ENCODE data around the gene MUCL1. TPM values are rescaled to one million over a fixed set of nuclear protein-coding genes. Genes with fewer than 3 reads are reported as not detected.

Gene MUCL1
- total RNA-seq, 1 experiment from 2014 or later, result not detected

DNA sequence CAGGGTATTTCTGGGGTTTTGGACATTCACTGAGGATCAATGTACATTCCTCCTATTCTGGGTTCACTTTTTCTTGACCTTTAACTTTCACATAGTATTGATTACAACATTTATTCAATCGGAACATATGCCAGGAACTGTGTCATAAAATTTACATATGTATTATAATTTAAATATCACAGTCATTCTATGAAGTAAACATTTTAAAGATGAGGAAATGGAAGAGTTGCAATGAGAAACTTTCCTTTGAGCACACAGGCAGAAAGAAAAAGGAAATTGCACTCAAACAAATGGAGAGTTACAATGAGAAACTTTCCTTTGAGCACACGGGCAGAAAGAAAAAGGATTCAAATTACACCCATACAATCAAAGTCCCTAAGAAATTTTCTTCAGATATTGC is 3.1 kb downstream of the MUCL1 start:
- Histone ChIP-seq H2BK120ac (ENCODE audit: low read depth, low read length, poor library complexity, severe bottlenecking) (no peak overlapping the region), H2AFZ (ENCODE audit: low read length) (no peak overlapping the region), H3K4ac (ENCODE audit: low read depth, low read length) (no peak overlapping the region), H2BK15ac (ENCODE audit: low read depth, low read length) (no peak overlapping the region), H2AK5ac (ENCODE audit: insufficient read length, low read length) (no peak overlapping the region), H3K27me3 (ENCODE audit: insufficient read depth, low read length) (peaks cover 7% of the 10 kb centered on the region; the same call in 1 of the 2 replicates), H3K56ac (ENCODE audit: insufficient read length, low read depth, low read length) (no peak overlapping the region), H3K14ac (ENCODE audit: insufficient read depth, low read length) (no peak overlapping the region), H4K91ac (ENCODE audit: insufficient read length, low read depth, low read length) (no peak overlapping the region), H3K27ac (ENCODE audit: insufficient read length, low read depth, low read length) (no peak overlapping the region), H3K23ac (ENCODE audit: insufficient read length, low read depth, low read length) (no peak overlapping the region), H3K79me2 (ENCODE audit: insufficient read depth, low read length) (no peaks in the 10 kb centered on the region), H3K18ac (ENCODE audit: insufficient read length, low read depth, low read length) (no peak overlapping the region), H4K5ac (ENCODE audit: insufficient read length, low read depth, low read length) (no peak overlapping the region), H2BK5ac (ENCODE audit: insufficient read length, low read length) (no peak overlapping the region), H4K8ac (replicated peaks; ENCODE audit: insufficient read length, low read depth, low read length) (no peak overlapping the region), H3K23me2 (ENCODE audit: insufficient read length, low read depth, low read length, poor library complexity, severe bottlenecking) (no peaks in the 10 kb centered on the region), H2BK12ac (ENCODE audit: insufficient read length, low read depth, low read length) (no peak overlapping the region), H3T11ph (ENCODE audit: low read length) (no peak overlapping the region), H3K9me3 (ENCODE audit: control insufficient read depth, low read depth, low read length) (no peaks in the 10 kb centered on the region), H2BK20ac (ENCODE audit: low read depth, low read length, poor library complexity, severe bottlenecking) (no peak overlapping the region), H3K4me1 (ENCODE audit: insufficient read depth, low read length) (no peaks in the 10 kb centered on the region), H3K4me2 (ENCODE audit: insufficient read depth, insufficient read length, low read length) (no peak overlapping the region), H3K9ac (ENCODE audit: extremely low read depth, insufficient read length, low read length) (no peak overlapping the region), H3K79me1 (ENCODE audit: insufficient read depth, low read depth, low read length, poor library complexity, severe bottlenecking) (no peaks in the 10 kb centered on the region), H4K20me1 (ENCODE audit: control insufficient read depth, insufficient read depth, insufficient read length) (no peaks in the 10 kb centered on the region)
- no peak overlapping the region for H3K4me3 Mint-ChIP-seq
- H3K27ac Mint-ChIP-seq, result no peak overlapping the region
- no peaks in the 10 kb centered on the region; a peak in 1 of 5 replicates for H3K9me3 Mint-ChIP-seq
- H3K36me3 Mint-ChIP-seq (ENCODE audit: insufficient read depth in 1 of 3, low read depth in 3 of 3), result no peaks in the 10 kb centered on the region
- no CpG with 5 or more reads among the region's 2 CpGs for WGBS (ENCODE audit: extremely low coverage, insufficient read length, low lambda C conversion rate)
- no peak for DNase-seq
- TF ChIP-seq, protein P1, sequence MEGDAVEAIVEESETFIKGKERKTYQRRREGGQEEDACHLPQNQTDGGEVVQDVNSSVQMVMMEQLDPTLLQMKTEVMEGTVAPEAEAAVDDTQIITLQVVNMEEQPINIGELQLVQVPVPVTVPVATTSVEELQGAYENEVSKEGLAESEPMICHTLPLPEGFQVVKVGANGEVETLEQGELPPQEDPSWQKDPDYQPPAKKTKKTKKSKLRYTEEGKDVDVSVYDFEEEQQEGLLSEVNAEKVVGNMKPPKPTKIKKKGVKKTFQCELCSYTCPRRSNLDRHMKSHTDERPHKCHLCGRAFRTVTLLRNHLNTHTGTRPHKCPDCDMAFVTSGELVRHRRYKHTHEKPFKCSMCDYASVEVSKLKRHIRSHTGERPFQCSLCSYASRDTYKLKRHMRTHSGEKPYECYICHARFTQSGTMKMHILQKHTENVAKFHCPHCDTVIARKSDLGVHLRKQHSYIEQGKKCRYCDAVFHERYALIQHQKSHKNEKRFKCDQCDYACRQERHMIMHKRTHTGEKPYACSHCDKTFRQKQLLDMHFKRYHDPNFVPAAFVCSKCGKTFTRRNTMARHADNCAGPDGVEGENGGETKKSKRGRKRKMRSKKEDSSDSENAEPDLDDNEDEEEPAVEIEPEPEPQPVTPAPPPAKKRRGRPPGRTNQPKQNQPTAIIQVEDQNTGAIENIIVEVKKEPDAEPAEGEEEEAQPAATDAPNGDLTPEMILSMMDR (conservative IDR thresholded peaks at IDR 0.05), result no peak
- peaks cover 64% of the 10 kb centered on the region for H3K27me3 Mint-ChIP-seq (ENCODE audit: low read depth)
- peaks cover 10 to 13% of the 10 kb centered on the region in 2 experiments for H3K4me1 Mint-ChIP-seq
